Neural cell (in vitro differentiated cells): ENCODE measurements around the gene IGSF9B. TPM values are rescaled to one million over a fixed set of nuclear protein-coding genes. Genes with fewer than 3 reads are reported as not detected.

Experiments
- H2AFZ ChIP-seq: fragments of 200-600, 300-800 bp; sonication (generic), shearing (Covaris generic); 2 replicates; pipeline ENCODE4 v1.6.0; 2014; ENCODE audit warnings: low read depth, mild to moderate bottlenecking, antibody characterized with exemption, low read length, moderate library complexity
- H3F3A ChIP-seq: fragments of 200-600 bp; shearing (Covaris generic); 2 replicates; pipeline ENCODE4 v1.6.1; 2016; ENCODE audit warnings: mild to moderate bottlenecking, moderate library complexity, mixed read lengths, antibody characterized with exemption, low read length; ENCODE audit not compliant: insufficient read depth, poor library complexity, severe bottlenecking
- H3K27ac ChIP-seq: fragments of 200-600, 300-800 bp; sonication (generic), shearing (Covaris generic); 2 replicates; pipeline ENCODE4 v1.5.1; 2014; ENCODE audit warnings: mild to moderate bottlenecking, low read length, moderate library complexity
- H3K27me3 ChIP-seq: fragments of 300-800, 200-600 bp; sonication (generic), shearing (Covaris generic); 2 replicates; pipeline ENCODE4 v1.6.0; 2014; ENCODE audit warnings: mild to moderate bottlenecking, low read depth, low read length, moderate library complexity; ENCODE audit not compliant: insufficient read depth
- H3K36me3 ChIP-seq: fragments of 300-800, 200-600 bp; sonication (generic), shearing (Covaris generic); 2 replicates; pipeline ENCODE4 v1.5.1; 2014; ENCODE audit warnings: mild to moderate bottlenecking, antibody characterized with exemption, low read length, moderate library complexity; ENCODE audit not compliant: insufficient read depth
- H3K4me2 ChIP-seq: fragments of 300-800, 200-600 bp; sonication (generic), shearing (Covaris generic); 2 replicates; pipeline ENCODE4 v1.6.0; 2014; ENCODE audit warnings: mild to moderate bottlenecking, low read length
- H3K4me3 ChIP-seq: fragments of 300-800, 200-600 bp; sonication (generic), shearing (Covaris generic); 2 replicates; pipeline ENCODE4 v1.5.1; 2014; ENCODE audit warnings: mild to moderate bottlenecking, low read length, moderate library complexity
- H3K79me2 ChIP-seq: fragments of 200-600 bp; shearing (Covaris generic); replicated peaks from 2 replicates; pipeline ENCODE4 v1.6.0; 2014; ENCODE audit warnings: mild to moderate bottlenecking, low read length, moderate library complexity; ENCODE audit not compliant: insufficient read depth
- H3K9ac ChIP-seq: fragments of 300-800, 200-600 bp; sonication (generic), shearing (Covaris generic); 2 replicates; pipeline ENCODE4 v1.6.1; 2016; ENCODE audit warnings: mild to moderate bottlenecking, low read length, mixed read lengths
- H3K9me2 ChIP-seq: fragments of 200-600 bp; shearing (Covaris generic); 2 replicates; pipeline ENCODE4 v1.6.1; 2016; ENCODE audit warnings: mild to moderate bottlenecking, low read length, mixed read lengths; ENCODE audit not compliant: insufficient read depth
- H3K9me3 ChIP-seq: fragments of 200-600, 300-800 bp; sonication (generic), shearing (Covaris generic); 2 replicates; pipeline ENCODE4 v1.6.1; 2016; ENCODE audit warnings: mild to moderate bottlenecking, mixed run types, low read length, moderate library complexity, mixed read lengths
- H4K20me1 ChIP-seq: fragments of 200-600 bp; shearing (Covaris generic); 2 replicates; pipeline ENCODE4 v1.6.1; 2016; ENCODE audit warnings: mild to moderate bottlenecking, mixed run types; ENCODE audit not compliant: insufficient read depth
- CTCF ChIP-seq: fragments of 450-650 bp; IDR thresholded peaks from 2 replicates; pipeline ENCODE4 v1.5.1; 2014; ENCODE audit warnings: antibody characterized with exemption, mild to moderate bottlenecking, moderate library complexity; ENCODE audit not compliant: poor library complexity, severe bottlenecking
- EP300 ChIP-seq: fragments of 450-650 bp; conservative IDR thresholded peaks from 2 replicates; pipeline ENCODE4 v1.6.1; 2014; ENCODE audit warnings: antibody characterized with exemption, mild to moderate bottlenecking, moderate library complexity; ENCODE audit not compliant: poor library complexity, severe bottlenecking
- EZH2 ChIP-seq: fragments of 200-600, 300-800 bp; shearing (Covaris generic), sonication (generic); IDR thresholded peaks from 2 replicates; pipeline ENCODE4 v1.6.1; 2014; ENCODE audit warnings: antibody characterized with exemption, low read length, borderline replicate concordance, mild to moderate bottlenecking; ENCODE audit not compliant: insufficient read depth, poor library complexity, severe bottlenecking
- MXI1 ChIP-seq: fragments of 450-650 bp; conservative IDR thresholded peaks from 2 replicates; pipeline ENCODE4 v1.6.1; 2014; ENCODE audit warnings: antibody characterized with exemption, mild to moderate bottlenecking; ENCODE audit not compliant: poor library complexity, severe bottlenecking
- POLR2AphosphoS5 ChIP-seq: IDR thresholded peaks from 2 replicates; pipeline ENCODE4 v1.6.1; 2012
- RAD21 ChIP-seq: fragments of 450-650 bp; conservative IDR thresholded peaks from 2 replicates; pipeline ENCODE4 v1.6.1; 2014; ENCODE audit warnings: antibody characterized with exemption, mild to moderate bottlenecking, moderate library complexity
- REST ChIP-seq: IDR thresholded peaks from 2 replicates; pipeline ENCODE4 v1.6.1; 2012; ENCODE audit warnings: borderline replicate concordance
- SMC3 ChIP-seq: fragments of 450-650 bp; conservative IDR thresholded peaks from 2 replicates; pipeline ENCODE4 v1.6.1; 2014; ENCODE audit warnings: antibody characterized with exemption, mild to moderate bottlenecking, moderate library complexity; ENCODE audit not compliant: poor library complexity
- TAF1 ChIP-seq: IDR thresholded peaks from 2 replicates; pipeline ENCODE4 v1.6.1; 2012; ENCODE audit warnings: low read depth
- polyA plus RNA-seq: library from polyadenylated mRNA; depleted of rRNA; stranded (reverse); fragments of >200 nt; gene quantifications from 2 replicates; pipeline ENCODE4 v1.2.3, GENCODE V29; 2014

Gene IGSF9B
- polyA plus RNA-seq, 1 donor from 2014 or later: 2.3 TPM

GRCh38 chr11:133982876-133983275 lies 26.1 kb upstream of the IGSF9B start:
- H3F3A ChIP-seq: no peaks in the 10 kb centered on the region
- TF ChIP-seq MXI1 (no peak), RAD21 (no peak), EZH2 (no peak), CTCF (no peak), TAF1 (no peak), REST (no peak), POLR2AphosphoS5 (no peak), SMC3 (no peak), EP300 (no peak)

GRCh38 chr11:133982151-133982550 lies 25.4 kb upstream of the IGSF9B start:
- H3K4me3 ChIP-seq: no peak overlapping the region
- no peak overlapping the region for H2AFZ ChIP-seq
- H3K9me2 ChIP-seq: no peaks in the 10 kb centered on the region
- no peak overlapping the region for H3K4me2 ChIP-seq
- H3F3A ChIP-seq: no peaks in the 10 kb centered on the region
- TF ChIP-seq RAD21: no peak
- no peak for TF ChIP-seq EP300
- TF ChIP-seq TAF1: no peak
- TF ChIP-seq EZH2: no peak
- no peak for TF ChIP-seq REST
- TF ChIP-seq CTCF: no peak
- no peak for TF ChIP-seq SMC3
- TF ChIP-seq MXI1: no peak
- TF ChIP-seq POLR2AphosphoS5: no peak
- no peaks in the 10 kb centered on the region for H4K20me1 ChIP-seq
- H3K36me3 ChIP-seq: no peaks in the 10 kb centered on the region
- no peaks in the 10 kb centered on the region for H3K9me3 ChIP-seq
- H3K9ac ChIP-seq: no peak overlapping the region
- no peaks in the 10 kb centered on the region for H3K79me2 ChIP-seq
- H3K27me3 ChIP-seq: no peaks in the 10 kb centered on the region
- no peak overlapping the region for H3K27ac ChIP-seq

More at GRCh38 chr11:133982876-133983275, 26.1 kb upstream of the IGSF9B start:
- no peak overlapping the region for H3K9ac ChIP-seq
- H2AFZ ChIP-seq: no peak overlapping the region
- H3K27ac ChIP-seq: no peak overlapping the region
- H3K79me2 ChIP-seq: no peaks in the 10 kb centered on the region
- H3K9me2 ChIP-seq: no peaks in the 10 kb centered on the region
- H3K27me3 ChIP-seq: no peaks in the 10 kb centered on the region
- no peaks in the 10 kb centered on the region for H4K20me1 ChIP-seq
- H3K36me3 ChIP-seq: no peaks in the 10 kb centered on the region
- no peak overlapping the region for H3K4me2 ChIP-seq
- H3K4me3 ChIP-seq: no peak overlapping the region
- H3K9me3 ChIP-seq: no peaks in the 10 kb centered on the region
